HUES6 (cell line): ENCODE measurements around the gene MMP15.
"Not testable (repeated sequence)": the region's sequence is repeated elsewhere in the genome, so short reads cannot be mapped to it uniquely, and the experiment has no call there.

Source experiments
- H3K27ac ChIP-seq: 2 replicates; pipeline ENCODE4 v1.7.0; 2013; ENCODE audit warnings: low read depth, mild to moderate bottlenecking, low read length, inconsistent platforms
- H3K27me3 ChIP-seq: 2 replicates; pipeline ENCODE4 v1.6.1; 2013; ENCODE audit warnings: low read length; ENCODE audit not compliant: control insufficient read depth, insufficient read depth
- H3K36me3 ChIP-seq: 2 replicates; pipeline ENCODE4 v1.6.1; 2013; ENCODE audit warnings: low read length; ENCODE audit not compliant: control insufficient read depth, insufficient read depth
- H3K4me1 ChIP-seq: 2 replicates; pipeline ENCODE4 v1.6.1; 2013; ENCODE audit warnings: low read length; ENCODE audit not compliant: control insufficient read depth, insufficient read depth
- H3K4me3 ChIP-seq: 2 replicates; pipeline ENCODE4 v1.5.1; 2013; ENCODE audit warnings: low read depth, low read length
- H3K9ac ChIP-seq: one replicate; pipeline ENCODE4 v1.6.1; 2013; ENCODE audit warnings: mild to moderate bottlenecking, low read length
- H3K9me3 ChIP-seq: 2 replicates; pipeline ENCODE4 v1.6.1; 2013; ENCODE audit warnings: low read depth, low read length; ENCODE audit not compliant: control insufficient read depth, insufficient read depth

MMP15 gene

GRCh38 chr16:58057121-58057520 is 31.6 kb downstream of the MMP15 start:
- Histone ChIP-seq H3K9ac (no peak overlapping the region), H3K9me3 (no peaks in the 10 kb centered on the region), H3K4me3 (no peak overlapping the region), H3K27ac (no peak overlapping the region), H3K27me3 (no peaks in the 10 kb centered on the region), H3K4me1 (no peaks in the 10 kb centered on the region), H3K36me3 (no peaks in the 10 kb centered on the region)

DNA sequence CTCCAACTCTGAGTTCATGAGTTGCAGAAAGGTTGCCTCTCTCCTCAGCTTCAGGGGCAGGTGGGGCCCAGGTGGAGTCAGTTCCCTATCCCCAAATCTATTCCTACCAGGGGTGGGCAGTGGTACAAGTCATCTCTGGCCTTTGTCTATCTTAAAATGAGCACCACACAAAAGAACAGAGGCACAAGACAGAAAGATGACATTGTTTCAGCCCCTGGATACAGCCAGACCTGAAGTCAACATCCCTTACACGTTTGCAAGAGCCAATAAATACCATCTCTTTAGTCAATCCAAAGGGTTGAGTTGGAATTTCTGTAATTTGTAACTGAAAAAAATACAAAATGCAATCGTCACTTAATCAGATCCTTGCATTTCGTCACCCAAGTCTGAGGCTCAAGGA is 32.2 kb downstream of the MMP15 start:
- Histone ChIP-seq H3K36me3 (no peaks in the 10 kb centered on the region), H3K9ac (no peak overlapping the region), H3K27me3 (no peaks in the 10 kb centered on the region), H3K27ac (no peak overlapping the region), H3K4me1 (peaks cover 4% of the 10 kb centered on the region; the same call in 1 of the 2 replicates), H3K9me3 (no peaks in the 10 kb centered on the region), H3K4me3 (no peak overlapping the region)

- no peak overlapping the region for H3K27ac ChIP-seq
- peaks cover 14% of the 10 kb centered on the region; the same call in 1 of the 2 replicates for H3K4me1 ChIP-seq
- no peak overlapping the region for H3K4me3 ChIP-seq
- no peak overlapping the region for H3K9ac ChIP-seq
- H3K9me3 ChIP-seq, result no peaks in the 10 kb centered on the region
- no peaks in the 10 kb centered on the region for H3K36me3 ChIP-seq
- no peaks in the 10 kb centered on the region for H3K27me3 ChIP-seq
Measured at GRCh38 chr16:58062821-58063220, 37.3 kb downstream of the MMP15 start.

- Histone ChIP-seq H3K27ac (no peak overlapping the region), H3K27me3 (no peaks in the 10 kb centered on the region)
Measured at GRCh38 chr16:58063377-58064076, 38.0 kb downstream of the MMP15 start.

GRCh38 chr16:58070585-58070984 is 45.0 kb downstream of the MMP15 start:
- no peak overlapping the region for H3K4me3 ChIP-seq
- H3K9ac ChIP-seq, result no peak overlapping the region
- no peaks in the 10 kb centered on the region for H3K36me3 ChIP-seq
- no peak overlapping the region for H3K27ac ChIP-seq
- H3K27me3 ChIP-seq, result no peaks in the 10 kb centered on the region
- H3K4me1 ChIP-seq, result no peaks in the 10 kb centered on the region
- no peaks in the 10 kb centered on the region for H3K9me3 ChIP-seq

More at GRCh38 chr16:58063377-58064076, 38.0 kb downstream of the MMP15 start:
- peaks cover 14% of the 10 kb centered on the region; the same call in 1 of the 2 replicates for H3K4me1 ChIP-seq
- no peaks in the 10 kb centered on the region for H3K9me3 ChIP-seq
- no peak overlapping the region for H3K9ac ChIP-seq
- H3K4me3 ChIP-seq, result no peak overlapping the region
- H3K36me3 ChIP-seq, result no peaks in the 10 kb centered on the region

GRCh38 chr16:58072134-58072533 is 46.6 kb downstream of the MMP15 start:
- H3K27me3 ChIP-seq, H3K4me3 ChIP-seq, H3K4me1 ChIP-seq, H3K36me3 ChIP-seq, H3K9ac ChIP-seq, H3K9me3 ChIP-seq, H3K27ac ChIP-seq: not testable (repeated sequence)

GRCh38 chr16:58073086-58073485 is 47.5 kb downstream of the MMP15 start:
- not testable (repeated sequence) for H3K36me3 ChIP-seq, H3K27me3 ChIP-seq, H3K27ac ChIP-seq, H3K9ac ChIP-seq, H3K9me3 ChIP-seq, H3K4me1 ChIP-seq, H3K4me3 ChIP-seq

DNA sequence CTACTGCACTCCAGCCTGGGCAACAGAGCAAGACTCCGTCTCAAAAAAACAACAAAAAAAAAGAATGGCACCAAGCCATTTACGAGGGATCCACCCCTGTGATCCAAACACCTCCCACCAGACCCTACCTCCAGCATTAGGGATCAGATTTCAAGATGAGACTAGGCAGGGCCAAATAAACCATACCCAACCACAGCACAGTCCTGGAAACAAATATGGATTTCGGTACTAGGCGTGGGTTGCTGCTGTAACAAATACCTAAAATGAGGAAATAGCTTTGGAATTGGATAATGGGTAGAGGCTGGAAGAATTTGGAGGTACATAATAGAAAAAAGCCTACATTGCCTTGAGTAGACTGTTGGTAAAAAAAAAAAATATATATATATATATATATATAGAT is 49.1 kb downstream of the MMP15 start:
- Histone ChIP-seq H3K4me3 (no peak overlapping the region), H3K36me3 (no peaks in the 10 kb centered on the region), H3K9me3 (peaks cover 5% of the 10 kb centered on the region), H3K27me3 (no peaks in the 10 kb centered on the region), H3K27ac (no peak overlapping the region), H3K9ac (no peak overlapping the region), H3K4me1 (no peaks in the 10 kb centered on the region)

DNA sequence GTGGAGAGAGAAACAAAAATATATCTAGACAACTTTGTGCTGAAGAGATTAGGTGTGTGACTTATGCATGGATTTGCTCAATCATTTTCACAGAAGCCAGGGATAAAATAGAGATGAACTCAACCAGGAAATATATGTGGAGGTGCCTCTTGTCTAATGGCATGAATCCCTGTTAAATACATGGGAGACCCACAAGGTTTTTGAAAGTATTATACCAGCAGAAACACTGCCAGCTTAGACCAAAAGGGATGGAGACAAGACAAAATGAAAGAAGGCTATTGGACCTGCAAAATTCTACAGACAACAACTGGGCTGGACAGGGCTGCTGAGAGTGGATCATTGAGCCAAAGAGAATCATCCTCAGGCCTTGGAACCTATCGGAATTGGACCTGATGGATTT is 51.0 kb downstream of the MMP15 start:
- Histone ChIP-seq H3K36me3 (no peaks in the 10 kb centered on the region), H3K9me3 (peaks cover 5% of the 10 kb centered on the region), H3K4me1 (no peaks in the 10 kb centered on the region), H3K4me3 (no peak overlapping the region), H3K27ac (no peak overlapping the region), H3K9ac (no peak overlapping the region), H3K27me3 (no peaks in the 10 kb centered on the region)

GRCh38 chr16:58077796-58078195 is 52.2 kb downstream of the MMP15 start:
- Histone ChIP-seq H3K9me3 (peaks cover 5% of the 10 kb centered on the region), H3K9ac (no peak overlapping the region), H3K36me3 (no peaks in the 10 kb centered on the region), H3K27ac (no peak overlapping the region), H3K4me1 (no peaks in the 10 kb centered on the region), H3K27me3 (no peaks in the 10 kb centered on the region), H3K4me3 (no peak overlapping the region)

DNA sequence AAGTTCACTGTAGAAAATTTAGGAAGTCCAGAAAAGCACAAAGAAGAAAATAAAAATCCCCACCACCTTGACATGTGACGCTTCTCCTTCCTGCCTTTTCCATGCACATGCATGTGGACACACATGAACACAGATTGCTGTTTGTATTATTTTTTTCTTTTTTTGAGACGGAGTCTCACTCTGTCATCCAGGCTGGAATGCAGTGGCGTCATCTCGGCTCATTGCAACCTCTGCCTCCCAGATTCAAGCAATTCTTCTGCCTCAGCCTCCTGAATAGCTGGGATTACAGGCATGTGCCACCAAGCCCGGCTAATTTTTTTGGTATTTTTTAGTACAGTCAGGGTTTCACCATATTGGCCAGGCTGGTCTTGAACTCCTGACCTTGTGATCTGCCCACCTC is 55.1 kb downstream of the MMP15 start:
- not testable (repeated sequence) for H3K9ac ChIP-seq, H3K4me1 ChIP-seq, H3K27ac ChIP-seq

More for the DNA sequence above, 55.1 kb downstream of the MMP15 start:
- H3K27me3 ChIP-seq, H3K36me3 ChIP-seq, H3K9me3 ChIP-seq, H3K4me3 ChIP-seq: not testable (repeated sequence)
